Measurements from ENCODE around the gene MACROH2A1. TPM values are rescaled to one million over a fixed set of nuclear protein-coding genes. Genes with fewer than 3 reads are reported as not detected.

The MACROH2A1 gene
- total RNA-seq, 2 donors from 2014 or later = 189 to 191 TPM

DNA sequence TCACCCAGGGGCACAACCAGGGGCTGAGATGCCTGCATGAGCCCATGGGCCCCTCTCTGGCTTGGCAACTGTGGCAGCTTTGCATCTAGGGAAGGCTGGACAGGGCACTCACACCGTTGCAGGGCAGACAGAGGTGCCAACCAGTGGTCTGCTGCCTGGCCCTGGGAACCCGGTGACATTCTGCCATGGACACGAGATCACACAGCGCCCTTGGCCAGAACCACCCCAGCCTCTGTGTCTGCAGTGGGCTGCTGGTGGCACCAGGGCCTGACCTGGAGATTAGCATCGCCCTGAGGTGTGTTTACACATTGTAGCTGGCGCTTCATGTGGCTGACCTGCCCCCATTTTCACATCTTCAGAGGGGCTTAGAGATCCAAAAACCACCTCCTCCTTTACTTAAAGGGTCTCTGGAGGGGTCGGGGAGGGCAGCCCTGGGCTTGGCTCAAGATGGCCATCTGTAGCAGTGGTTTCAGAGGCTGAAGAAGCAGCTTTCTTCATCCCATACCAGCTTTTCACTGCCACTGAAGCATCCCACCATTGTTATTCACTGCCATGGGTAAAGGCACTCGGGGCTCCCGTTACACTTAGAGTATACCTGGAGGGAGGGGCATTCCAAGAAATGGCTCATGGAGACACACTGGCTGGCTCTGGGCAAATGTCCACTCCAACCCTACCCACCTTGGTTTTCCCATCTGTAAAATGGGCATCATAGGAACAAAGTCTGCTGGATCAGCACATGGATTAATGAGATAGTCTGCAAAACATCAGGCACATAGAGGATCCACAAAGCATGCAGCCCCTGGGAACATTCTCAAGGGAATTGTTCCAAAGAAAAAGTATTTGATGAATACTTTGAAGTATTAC, 36.7 kb upstream of the MACROH2A1 start:
- DNase-seq (ENCODE audit: low spot score) = no peak

GRCh38 chr5:135434591-135435466, 35.8 kb upstream of the MACROH2A1 start:
- WGBS = 35% methylated on average over 24 of the region's 24 CpGs
- intact Hi-C loops (cut with DNase I) = no loop called here
- no peaks in the 10 kb centered on the region for H3K36me3 ChIP-seq
- no peaks in the 10 kb centered on the region for H3K4me1 ChIP-seq (replicated peaks)
- DNase-seq (ENCODE audit: low spot score) = no peak
- TF ChIP-seq, protein P1, sequence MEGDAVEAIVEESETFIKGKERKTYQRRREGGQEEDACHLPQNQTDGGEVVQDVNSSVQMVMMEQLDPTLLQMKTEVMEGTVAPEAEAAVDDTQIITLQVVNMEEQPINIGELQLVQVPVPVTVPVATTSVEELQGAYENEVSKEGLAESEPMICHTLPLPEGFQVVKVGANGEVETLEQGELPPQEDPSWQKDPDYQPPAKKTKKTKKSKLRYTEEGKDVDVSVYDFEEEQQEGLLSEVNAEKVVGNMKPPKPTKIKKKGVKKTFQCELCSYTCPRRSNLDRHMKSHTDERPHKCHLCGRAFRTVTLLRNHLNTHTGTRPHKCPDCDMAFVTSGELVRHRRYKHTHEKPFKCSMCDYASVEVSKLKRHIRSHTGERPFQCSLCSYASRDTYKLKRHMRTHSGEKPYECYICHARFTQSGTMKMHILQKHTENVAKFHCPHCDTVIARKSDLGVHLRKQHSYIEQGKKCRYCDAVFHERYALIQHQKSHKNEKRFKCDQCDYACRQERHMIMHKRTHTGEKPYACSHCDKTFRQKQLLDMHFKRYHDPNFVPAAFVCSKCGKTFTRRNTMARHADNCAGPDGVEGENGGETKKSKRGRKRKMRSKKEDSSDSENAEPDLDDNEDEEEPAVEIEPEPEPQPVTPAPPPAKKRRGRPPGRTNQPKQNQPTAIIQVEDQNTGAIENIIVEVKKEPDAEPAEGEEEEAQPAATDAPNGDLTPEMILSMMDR (IDR thresholded peaks at IDR 0.05) = no peak
- no peak for TF ChIP-seq POLR2A (IDR thresholded peaks at IDR 0.05)
- TF ChIP-seq POLR2AphosphoS5 (IDR thresholded peaks at IDR 0.05) = no peak
- no peak overlapping the region for H3K27ac ChIP-seq
- H3K4me3 ChIP-seq = no peak overlapping the region
- H3K27me3 ChIP-seq (replicated peaks; ENCODE audit: insufficient read depth) = no peaks in the 10 kb centered on the region
- H3K9me3 ChIP-seq = no peaks in the 10 kb centered on the region

More for the DNA sequence above, 36.7 kb upstream of the MACROH2A1 start:
- Histone ChIP-seq H3K27me3 (replicated peaks; ENCODE audit: insufficient read depth) (no peaks in the 10 kb centered on the region), H3K9me3 (no peaks in the 10 kb centered on the region), H3K36me3 (no peaks in the 10 kb centered on the region), H3K27ac (no peak overlapping the region), H3K4me1 (replicated peaks) (no peaks in the 10 kb centered on the region), H3K4me3 (no peak overlapping the region)
- TF ChIP-seq, protein P1 (IDR thresholded peaks at IDR 0.05) = no peak
- no peak for TF ChIP-seq POLR2AphosphoS5 (IDR thresholded peaks at IDR 0.05)
- intact Hi-C loops (cut with DNase I) = no loop called here
- 87% methylated on average over 9 of the region's 9 CpGs for WGBS

DNA sequence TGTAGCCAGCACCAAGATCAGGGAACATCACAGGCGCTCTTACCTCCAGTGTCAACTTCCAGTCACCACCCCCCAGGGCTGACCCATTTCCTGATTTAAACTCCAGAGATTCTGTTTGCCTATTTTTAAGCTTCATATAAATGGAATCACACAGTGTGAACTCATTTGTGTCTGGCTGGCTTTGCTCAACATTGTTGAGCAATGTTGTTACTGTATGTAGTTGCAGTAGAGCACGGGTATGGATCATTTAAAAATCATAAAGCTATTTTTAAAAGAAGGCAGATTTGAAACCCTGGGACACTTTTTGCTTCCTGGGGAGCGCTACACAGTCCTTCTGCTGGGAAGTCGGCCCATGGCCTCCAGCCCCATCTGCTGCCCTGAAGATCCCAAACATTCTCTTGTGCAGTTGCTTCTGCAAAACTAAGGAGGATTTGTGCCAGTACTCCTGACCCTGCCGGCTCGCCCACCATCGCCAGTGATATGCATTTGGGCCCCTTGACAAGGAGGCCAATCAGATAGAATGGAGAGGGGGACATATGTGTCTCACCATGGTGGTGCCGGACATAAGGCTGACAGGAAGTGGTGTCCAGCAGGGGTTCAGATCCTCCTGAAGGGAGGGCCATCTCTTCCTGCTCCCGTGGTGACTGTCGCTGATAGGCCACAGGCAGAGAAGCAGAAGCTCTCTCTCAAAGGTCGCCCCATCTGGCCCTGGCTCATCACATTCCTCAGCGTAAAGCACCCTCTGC, 34.8 kb upstream of the MACROH2A1 start:
- intact Hi-C loops (cut with DNase I) = no loop called here
- WGBS = 87% methylated on average over 11 of the region's 12 CpGs
- H3K4me1 ChIP-seq (replicated peaks) = no peaks in the 10 kb centered on the region
- no peaks in the 10 kb centered on the region for H3K36me3 ChIP-seq
- no peaks in the 10 kb centered on the region for H3K9me3 ChIP-seq
- H3K27me3 ChIP-seq (replicated peaks; ENCODE audit: insufficient read depth) = no peaks in the 10 kb centered on the region
- no peak overlapping the region for H3K27ac ChIP-seq
- DNase-seq (ENCODE audit: low spot score) = no peak
- no peak overlapping the region for H3K4me3 ChIP-seq
- TF ChIP-seq, protein P1 (IDR thresholded peaks at IDR 0.05) = no peak
- TF ChIP-seq POLR2AphosphoS5 (IDR thresholded peaks at IDR 0.05) (no peak), POLR2A (IDR thresholded peaks at IDR 0.05) (no peak)

GRCh38 chr5:135432113-135432512, 33.1 kb upstream of the MACROH2A1 start:
- 92% methylated on average over 4 of the region's 4 CpGs for WGBS
- Histone ChIP-seq H3K36me3 (no peaks in the 10 kb centered on the region), H3K4me1 (replicated peaks) (no peaks in the 10 kb centered on the region), H3K27me3 (replicated peaks; ENCODE audit: insufficient read depth) (no peaks in the 10 kb centered on the region), H3K4me3 (no peak overlapping the region), H3K9me3 (no peaks in the 10 kb centered on the region), H3K27ac (no peak overlapping the region)
- no peak for TF ChIP-seq POLR2A (IDR thresholded peaks at IDR 0.05)
- no peak for TF ChIP-seq POLR2AphosphoS5 (IDR thresholded peaks at IDR 0.05)
- TF ChIP-seq, protein P1 (IDR thresholded peaks at IDR 0.05) = no peak
- intact Hi-C loops (cut with DNase I) = no loop called here
- DNase-seq (ENCODE audit: low spot score) = no peak
